ENCODE data around the gene KCNC4. TPM values are rescaled to one million over a fixed set of nuclear protein-coding genes. Genes with fewer than 3 reads are reported as not detected.

Gene KCNC4
- total and polyA plus RNA-seq, 2 of the 13 experiments (the other 11 are each of a cell fraction or from before 2014, with no cell fraction given): 0.24 to 0.66 TPM

- no peak for TF ChIP-seq ZNF362 (CRISPR knock-in tag; IDR thresholded peaks at IDR 0.05; ENCODE audit: borderline replicate concordance)
Measured at GRCh38 chr1:110223127-110223526, 13.0 kb downstream of the KCNC4 start (continued).

- Histone ChIP-seq H3K4me3 (replicated peaks in 1 of 3; ENCODE audit: insufficient read depth in 1 of 3, low read depth in 2 of 3, low read length in 3 of 3) (no peak overlapping the region), H3K9ac (ENCODE audit: insufficient read depth, low read depth, low read length) (no peak overlapping the region), H3K9me3 (ENCODE audit: low read length) (no peaks in the 10 kb centered on the region), H3K27me3 (ENCODE audit: control insufficient read depth in 1 of 2, insufficient read depth in 2 of 2, low read length in 2 of 2) (peaks cover 0 to 4% of the 10 kb centered on the region in 2 experiments; a peak in 2 of 5 replicates), H3K4me1 (ENCODE audit: insufficient read depth, low read length) (peaks cover 12% of the 10 kb centered on the region; the same call in 1 of the 2 replicates), H2AFZ (ENCODE audit: low read length) (no peak overlapping the region), H4K20me1 (ENCODE audit: insufficient read depth, low read length) (no peaks in the 10 kb centered on the region), H3K36me3 (replicated peaks in 1 of 2; ENCODE audit: control insufficient read depth in 1 of 2, insufficient read depth in 2 of 2, low read length in 2 of 2) (no peaks in the 10 kb centered on the region), H3K79me2 (ENCODE audit: insufficient read depth, low read length) (no peaks in the 10 kb centered on the region), H3K27ac (ENCODE audit: extremely low read length, insufficient read depth, low read length) (no peak overlapping the region), H3K4me2 (ENCODE audit: low read depth, low read length) (no peak overlapping the region)
- ChIA-PET CTCF (ENCODE audit: low intra/inter-chr PET ratio, low total read pairs) (no interaction called here), POLR2A (no interaction called here)
- no peak for FAIRE-seq
- intact Hi-C loops (cut with micrococcal nuclease; ENCODE audit: unreplicated experiment) (no loop called here), in situ Hi-C loops (cut with HindIII; ENCODE audit: extremely low pct_ligation_motif_present, low pct_unique_long_range_greater_than_20kb) (no loop called here)
- TF ChIP-seq SP2 (CRISPR knock-in tag; IDR thresholded peaks at IDR 0.05) (no peak), LRRFIP1 (CRISPR knock-in tag; conservative IDR thresholded peaks at IDR 0.05) (no peak), ZBTB38 (CRISPR knock-in tag; IDR thresholded peaks at IDR 0.05) (no peak)
- BruUV-seq (replicated peaks): no TSS peak
- ATAC-seq: no peak
- WGBS (ENCODE audit: low lambda C conversion rate): 81% methylated on average over 10 of the region's 17 CpGs
- no peak for DNase-seq (ENCODE audit: low spot score)
Measured at GRCh38 chr1:110223581-110223980, 13.5 kb downstream of the KCNC4 start.
